ENCODE data around the gene AADACL3. TPM values are rescaled to one million over a fixed set of nuclear protein-coding genes. Genes with fewer than 3 reads are reported as not detected.

AADACL3 gene
- total RNA-seq, 6 experiments from 2014 or later: not detected

DNA sequence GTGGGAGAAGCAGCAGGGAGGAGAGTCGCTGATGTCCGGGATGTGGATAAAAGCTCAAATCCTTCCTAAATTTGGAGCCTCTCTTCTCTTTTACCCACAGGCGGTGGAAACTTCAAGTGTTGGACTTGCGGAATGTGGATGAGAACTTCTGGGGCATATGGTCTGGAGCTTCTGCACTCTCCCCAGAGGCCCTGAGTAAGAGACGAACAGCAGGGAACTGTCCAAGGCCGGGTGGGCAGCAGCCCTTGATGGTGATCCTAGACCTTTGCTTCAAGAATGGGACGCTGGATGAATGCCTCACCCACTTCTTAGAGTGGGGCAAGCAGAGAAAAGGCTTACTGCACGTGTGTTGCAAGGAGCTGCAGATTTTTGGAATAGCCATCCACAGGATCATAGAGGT is 59.5 kb downstream of the AADACL3 start:
- ATAC-seq (no peak), DNase-seq (no peak)
- 51% methylated on average over 8 of the region's 8 CpGs for WGBS (ENCODE audit: insufficient coverage, low coverage, low lambda C conversion rate, missing lambda C conversion rate)
- Histone ChIP-seq H3K36me3 (no peaks in the 10 kb centered on the region), H3K27me3 (no peaks in the 10 kb centered on the region), H3K27ac (no peak overlapping the region), H3K4me3 (no peak overlapping the region), H3K4me1 (no peaks in the 10 kb centered on the region), H3K9me3 (no peaks in the 10 kb centered on the region)
- TF ChIP-seq, protein P1, sequence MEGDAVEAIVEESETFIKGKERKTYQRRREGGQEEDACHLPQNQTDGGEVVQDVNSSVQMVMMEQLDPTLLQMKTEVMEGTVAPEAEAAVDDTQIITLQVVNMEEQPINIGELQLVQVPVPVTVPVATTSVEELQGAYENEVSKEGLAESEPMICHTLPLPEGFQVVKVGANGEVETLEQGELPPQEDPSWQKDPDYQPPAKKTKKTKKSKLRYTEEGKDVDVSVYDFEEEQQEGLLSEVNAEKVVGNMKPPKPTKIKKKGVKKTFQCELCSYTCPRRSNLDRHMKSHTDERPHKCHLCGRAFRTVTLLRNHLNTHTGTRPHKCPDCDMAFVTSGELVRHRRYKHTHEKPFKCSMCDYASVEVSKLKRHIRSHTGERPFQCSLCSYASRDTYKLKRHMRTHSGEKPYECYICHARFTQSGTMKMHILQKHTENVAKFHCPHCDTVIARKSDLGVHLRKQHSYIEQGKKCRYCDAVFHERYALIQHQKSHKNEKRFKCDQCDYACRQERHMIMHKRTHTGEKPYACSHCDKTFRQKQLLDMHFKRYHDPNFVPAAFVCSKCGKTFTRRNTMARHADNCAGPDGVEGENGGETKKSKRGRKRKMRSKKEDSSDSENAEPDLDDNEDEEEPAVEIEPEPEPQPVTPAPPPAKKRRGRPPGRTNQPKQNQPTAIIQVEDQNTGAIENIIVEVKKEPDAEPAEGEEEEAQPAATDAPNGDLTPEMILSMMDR (IDR thresholded peaks at IDR 0.05): no peak
- TF ChIP-seq POLR2A (IDR thresholded peaks at IDR 0.05): no peak
- intact Hi-C loops (cut with DNase I): no loop called here

- ATAC-seq (no peak), DNase-seq (no peak)
- 78% methylated on average over 7 of the region's 15 CpGs for WGBS (ENCODE audit: insufficient coverage, low coverage, low lambda C conversion rate, missing lambda C conversion rate)
- Histone ChIP-seq H3K27me3 (no peaks in the 10 kb centered on the region), H3K4me1 (no peaks in the 10 kb centered on the region), H3K4me3 (no peak overlapping the region), H3K36me3 (no peaks in the 10 kb centered on the region), H3K9me3 (no peaks in the 10 kb centered on the region), H3K27ac (no peak overlapping the region)
- intact Hi-C loops (cut with DNase I): no loop called here
- no peak for TF ChIP-seq POLR2A (IDR thresholded peaks at IDR 0.05)
- TF ChIP-seq, protein P1 (IDR thresholded peaks at IDR 0.05): no peak
These were observed 61.1 kb downstream of the AADACL3 start for GRCh38 chr1:12776801-12777557.

Small RNA genes lying within 50 kb of the gene (small RNA-seq; reads per million reads assigned to genes)
- gene AC244670.1: 0 reads per million in 2 experiments

Other genes starting within 250 kb of the AADACL3 start
- gene DHRS3, start 97.9 kb upstream of the AADACL3 start, total RNA-seq: 100 to 1,000 TPM; 132 to 252 (median 172) TPM
- gene AADACL4, start 72.0 kb upstream of the AADACL3 start, total RNA-seq: not detected
- gene CFAP107, start 30.1 kb downstream of the AADACL3 start, total RNA-seq: not detected
- gene PRAMEF12, start 57.6 kb downstream of the AADACL3 start, total RNA-seq: not detected
- gene PRAMEF1, start 75.3 kb downstream of the AADACL3 start, total RNA-seq: not detected
- gene PRAMEF11, start 115.3 kb downstream of the AADACL3 start, total RNA-seq: not detected
- not detected for gene HNRNPCL1, start 132.6 kb downstream of the AADACL3 start, total RNA-seq
- not detected for gene PRAMEF2, start 141.0 kb downstream of the AADACL3 start, total RNA-seq
- not detected for gene PRAMEF4, start 170.1 kb downstream of the AADACL3 start, total RNA-seq
- 10 to 100 TPM in 1 of 6 experiments, 1 to 10 TPM in 2, under 1 TPM in 1, not detected in 2; 0.26 to 10.9 (median 4.1) TPM for gene PRAMEF10, start 182.2 kb downstream of the AADACL3 start, total RNA-seq
- under 1 TPM in 1 of 6 experiments, not detected in 5; 0.16 TPM for gene PRAMEF7, start 200.5 kb downstream of the AADACL3 start, total RNA-seq
- not detected for gene PRAMEF6, start 231.5 kb downstream of the AADACL3 start, total RNA-seq